Hepatocyte (in vitro differentiated cells): ENCODE measurements around the gene MYL11. TPM values are rescaled to one million over a fixed set of nuclear protein-coding genes. Genes with fewer than 3 reads are reported as not detected.

ENCODE experiments used
- DNase-seq: peaks from one replicate; pipeline ENCODE4 v3.0.0-alpha.2; 2016; ENCODE audit warnings: low spot score
- H2AFZ ChIP-seq: fragments of 200-600 bp; sonication (generic); 2 replicates; pipeline ENCODE4 v1.6.0; 2016; ENCODE audit warnings: antibody characterized with exemption, mild to moderate bottlenecking
- H3K27ac ChIP-seq: fragments of 200-600 bp; sonication (generic); 2 replicates; pipeline ENCODE4 v1.5.1; 2016; ENCODE audit warnings: mild to moderate bottlenecking
- H3K27me3 ChIP-seq: fragments of 200-600 bp; sonication (generic); 2 replicates; pipeline ENCODE4 v1.6.1; 2016
- H3K36me3 ChIP-seq: fragments of 200-600 bp; sonication (generic); replicated peaks from 2 replicates; pipeline ENCODE4 v1.5.1; 2016; ENCODE audit warnings: low read depth; ENCODE audit not compliant: insufficient read depth
- H3K4me1 ChIP-seq: fragments of 200-600 bp; sonication (generic); 2 replicates; pipeline ENCODE4 v1.5.1; 2016; ENCODE audit warnings: mild to moderate bottlenecking, moderate library complexity; ENCODE audit not compliant: insufficient read depth
- H3K4me2 ChIP-seq: fragments of 200-600 bp; sonication (generic); 2 replicates; pipeline ENCODE4 v1.6.0; 2016
- H3K4me3 ChIP-seq: fragments of 200-600 bp; sonication (generic); 2 replicates; pipeline ENCODE4 v1.5.1; 2016; ENCODE audit warnings: mild to moderate bottlenecking
- H3K79me2 ChIP-seq: fragments of 200-600 bp; sonication (generic); 2 replicates; pipeline ENCODE4 v1.6.0; 2017; ENCODE audit warnings: mild to moderate bottlenecking
- H3K9me2 ChIP-seq: fragments of 200-600 bp; sonication (generic); replicated peaks from 2 replicates; pipeline ENCODE4 v1.6.0; 2017; ENCODE audit warnings: mild to moderate bottlenecking; ENCODE audit not compliant: insufficient read depth
- H3K9me3 ChIP-seq: fragments of 200-600 bp; sonication (generic); 2 replicates; pipeline ENCODE4 v1.5.1; 2016; ENCODE audit warnings: low read depth, mild to moderate bottlenecking
- H4K20me1 ChIP-seq: fragments of 200-600 bp; sonication (generic); 2 replicates; pipeline ENCODE4 v1.6.0; 2016; ENCODE audit warnings: mild to moderate bottlenecking; ENCODE audit not compliant: insufficient read depth, poor library complexity, severe bottlenecking
- CTCF ChIP-seq: fragments of 200-600 bp; sonication (generic); IDR thresholded peaks from 2 replicates; pipeline ENCODE4 v1.5.1; 2016; ENCODE audit warnings: antibody characterized with exemption, mild to moderate bottlenecking; ENCODE audit not compliant: poor library complexity
- EZH2 ChIP-seq: fragments of 200-600 bp; sonication (generic); IDR thresholded peaks from 2 replicates; pipeline ENCODE4 v1.6.1; 2016; ENCODE audit warnings: antibody characterized with exemption, mild to moderate bottlenecking, borderline replicate concordance
- EZH2phosphoT487 ChIP-seq: fragments of 200-600 bp; sonication (generic); IDR thresholded peaks from one replicate; pipeline ENCODE4 v1.6.1; 2018; ENCODE audit warnings: antibody characterized with exemption, mild to moderate bottlenecking, low read depth, moderate library complexity; ENCODE audit not compliant: unreplicated experiment, severe bottlenecking
- WGBS: methylation state at CpG from one replicate; pipeline ENCODE4 v1.1.6; 2016; ENCODE audit warnings: low lambda C conversion rate; ENCODE audit errors: missing lambda C conversion rate; 5-methylcytosine and 5-hydroxymethylcytosine counted together
- polyA plus RNA-seq: library from polyadenylated mRNA; unstranded; fragments of >200 nt; fragmentation: Nextera tagmentation; extraction: Ambion mirVana; gene quantifications from 2 replicates; pipeline ENCODE4 v1.2.1, GENCODE V29; 2016
- total RNA-seq: library from RNA; depleted of rRNA; stranded (reverse); fragments of >200 nt; gene quantifications from 2 replicates; pipeline ENCODE4 v1.2.3, GENCODE V29; 2014

MYL11 gene
- total and polyA plus RNA-seq, 2 experiments from 2014 or later, result 2.2 to 4.0 TPM

GRCh38 chr16:30372038-30372712 is 2.4 kb upstream of the MYL11 start:
- Histone ChIP-seq H3K4me2 (no peak overlapping the region), H3K4me3 (no peak overlapping the region), H3K79me2 (peaks cover 27% of the 10 kb centered on the region), H3K9me2 (no peaks in the 10 kb centered on the region), H4K20me1 (peaks cover 26% of the 10 kb centered on the region), H3K27ac (peak overlapping the region; percentile 84), H2AFZ (no peak overlapping the region), H3K9me3 (no peaks in the 10 kb centered on the region), H3K36me3 (no peaks in the 10 kb centered on the region), H3K4me1 (peaks cover 19% of the 10 kb centered on the region), H3K27me3 (no peaks in the 10 kb centered on the region)
- TF ChIP-seq CTCF (no peak), EZH2phosphoT487 (no peak), EZH2 (no peak)
- WGBS, result 91% methylated on average over 6 of the region's 6 CpGs
- peak; percentile 6 for DNase-seq

GRCh38 chr16:30372725-30373124 is 1.9 kb upstream of the MYL11 start:
- WGBS, result 92% methylated on average over 5 of the region's 5 CpGs
- Histone ChIP-seq H3K79me2 (peaks cover 22% of the 10 kb centered on the region), H4K20me1 (peaks cover 20% of the 10 kb centered on the region), H3K9me2 (no peaks in the 10 kb centered on the region), H3K27me3 (no peaks in the 10 kb centered on the region), H2AFZ (no peak overlapping the region), H3K4me2 (no peak overlapping the region), H3K4me1 (peaks cover 17% of the 10 kb centered on the region), H3K9me3 (no peaks in the 10 kb centered on the region), H3K36me3 (no peaks in the 10 kb centered on the region), H3K27ac (no peak overlapping the region), H3K4me3 (no peak overlapping the region)
- TF ChIP-seq EZH2phosphoT487 (no peak), EZH2 (no peak), CTCF (no peak)
- no peak for DNase-seq

- H3K4me1 ChIP-seq, result peaks cover 14% of the 10 kb centered on the region
These were observed 1.3 kb downstream of the MYL11 start for GRCh38 chr16:30375864-30376263.

More at GRCh38 chr16:30375864-30376263, 1.3 kb downstream of the MYL11 start:
- H2AFZ ChIP-seq, result no peak overlapping the region
- 96% methylated on average over 8 of the region's 8 CpGs for WGBS
- H3K4me2 ChIP-seq, result no peak overlapping the region
- no peak overlapping the region for H3K4me3 ChIP-seq
- no peaks in the 10 kb centered on the region for H3K27me3 ChIP-seq
- H4K20me1 ChIP-seq, result no peaks in the 10 kb centered on the region
- peaks cover 6% of the 10 kb centered on the region for H3K79me2 ChIP-seq
- H3K9me2 ChIP-seq, result no peaks in the 10 kb centered on the region
- H3K27ac ChIP-seq, result peak overlapping the region; percentile 99
- no peak for DNase-seq
- H3K9me3 ChIP-seq, result no peaks in the 10 kb centered on the region
- H3K36me3 ChIP-seq, result no peaks in the 10 kb centered on the region
- TF ChIP-seq EZH2phosphoT487, result no peak
- no peak for TF ChIP-seq EZH2
- TF ChIP-seq CTCF, result no peak
